Measurements from ENCODE around the gene KRTAP12-4. TPM values are rescaled to one million over a fixed set of nuclear protein-coding genes. Genes with fewer than 3 reads are reported as not detected.

KRTAP12-4 gene
- total and polyA plus RNA-seq, 9 of the 15 experiments (the other 6 are each of a cell fraction or from before 2014, with no cell fraction given), result not detected

DNA sequence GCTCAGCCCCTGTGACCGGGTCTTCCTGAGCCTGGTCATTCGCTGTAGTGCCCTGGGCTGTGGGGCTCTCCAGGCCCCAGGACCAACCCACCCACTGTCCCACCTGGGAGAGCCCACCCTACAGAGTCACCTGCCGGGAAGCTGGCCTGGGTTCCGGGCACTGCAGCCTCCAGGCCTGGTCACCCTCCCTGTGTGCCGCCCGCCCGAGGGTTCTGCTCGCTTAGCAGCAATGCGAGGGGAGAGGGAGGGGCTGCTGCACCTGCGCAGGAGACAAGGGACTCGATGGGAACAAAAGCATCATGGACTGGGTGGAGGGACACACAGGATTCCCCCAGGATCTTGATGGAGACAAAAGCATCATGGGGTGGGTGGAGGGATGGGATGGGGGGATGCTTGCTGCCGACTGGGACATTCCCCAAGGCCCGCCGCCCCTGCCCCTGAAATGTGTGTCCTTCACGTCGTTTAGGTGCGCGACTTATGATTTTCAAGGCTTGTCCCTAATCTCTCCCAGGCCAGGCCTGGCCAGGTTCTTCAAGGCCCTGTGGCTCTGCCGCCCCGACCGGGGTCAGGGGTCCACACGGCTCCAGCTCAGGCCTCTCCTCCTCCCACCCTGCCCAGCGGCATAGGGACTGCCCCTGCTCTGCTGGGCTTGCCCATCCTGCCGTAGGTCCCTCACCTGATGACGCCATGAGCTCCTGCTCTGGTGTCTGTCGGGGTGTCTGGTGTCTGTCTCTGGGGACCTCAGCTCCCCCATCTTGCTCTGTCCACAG is 40.9 kb downstream of the KRTAP12-4 start:
- no TSS peak for BruUV-seq (replicated peaks)
- TF ChIP-seq TRIM28 (IDR thresholded peaks at IDR 0.05) (no peak), ARNT (IDR thresholded peaks at IDR 0.05) (no peak), NRF1 (conservative IDR thresholded peaks at IDR 0.05 in 1 of 2, IDR thresholded peaks at IDR 0.05 in 1 of 2) (peak in 1 of 2 experiments; percentile 35; a peak in 2 of 4 replicates), CREB1 (IDR thresholded peaks at IDR 0.05) (no peak), CREB1 (CRISPR knock-in tag; IDR thresholded peaks at IDR 0.05) (no peak), LARP7 (IDR thresholded peaks at IDR 0.05) (no peak)
- ATAC-seq (no peak), FAIRE-seq (no peak), DNase-seq (ENCODE audit: extremely low read depth in 1 of 4, low spot score in 3 of 4) (no peak)
- no peak overlapping the region for H3K4me2 ChIP-seq (ENCODE audit: insufficient read depth, low read length)
- H3K36me3 ChIP-seq (ENCODE audit: control insufficient read depth, insufficient read depth, low read length), result no peaks in the 10 kb centered on the region
- H3K9me3 ChIP-seq (replicated peaks; ENCODE audit: control insufficient read depth, insufficient read depth, low read depth, low read length), result no peaks in the 10 kb centered on the region; the same call in 1 of the 2 replicates
- H3K4me1 ChIP-seq (replicated peaks in 1 of 2; ENCODE audit: control insufficient read depth in 2 of 2, insufficient read depth in 2 of 2, low read length in 2 of 2), result peaks cover 0 to 10% of the 10 kb centered on the region in 2 experiments; a peak in 2 of 5 replicates
- no peak overlapping the region for H3K4me3 ChIP-seq
- POLR2A ChIA-PET, result no interaction called here
- peaks cover 3% of the 10 kb centered on the region for H3K9me1 ChIP-seq (ENCODE audit: control insufficient read depth, insufficient read depth, low read length)
- H3K9ac ChIP-seq (ENCODE audit: insufficient read depth in 1 of 2, low read depth in 2 of 2, low read length in 2 of 2), result peak overlapping the region in 1 of 2 experiments; percentile 35; a peak in 1 of 4 replicates
- H3K27me3 ChIP-seq (ENCODE audit: control insufficient read depth in 2 of 2, insufficient read depth in 2 of 2, low read length in 2 of 2), result peaks cover 14 to 44% of the 10 kb centered on the region in 2 experiments; a peak in 4 of 5 replicates
- intact Hi-C loops (cut with micrococcal nuclease) (no loop called here), in situ Hi-C loops (cut with MboI) (no loop called here)
- H3K79me2 ChIP-seq (ENCODE audit: control insufficient read depth, insufficient read depth, low read length), result no peaks in the 10 kb centered on the region
- no peaks in the 10 kb centered on the region for H4K20me1 ChIP-seq (replicated peaks; ENCODE audit: control insufficient read depth, insufficient read depth, low read length)
- no peak overlapping the region for H3K27ac ChIP-seq (ENCODE audit: extremely low read depth, low read depth, low read length)
- CTCF ChIA-PET (ENCODE audit: low intra/inter-chr PET ratio), result no interaction called here
- 2% methylated on average over 26 of the region's 26 CpGs for WGBS (ENCODE audit: insufficient coverage, low coverage, missing lambda C conversion rate)
- H2AFZ ChIP-seq (ENCODE audit: low read depth, low read length), result no peak overlapping the region
